A549 (cell line): ENCODE data around the gene SIK2. TPM values are rescaled to one million over a fixed set of nuclear protein-coding genes. Genes with fewer than 3 reads are reported as not detected.

Experiments
- ATAC-seq, 2 experiments: fragments of 200-7000 bp in 1 of 2; fragments of >200 bp in 1 of 2; cut with Nextera tagmentation in 1 of 2; cut with Tn5 transposase in 1 of 2; 3 replicates each; pipeline versions ENCODE4 v1.8.0 to v1.9.1; 2018 to 2020; ENCODE audit warnings: mild to moderate bottlenecking in 1 of 2, moderate library complexity in 1 of 2
- CTCF ChIA-PET: fragments of 300-600 bp; sonication (Branson Sonifier 250); formaldehyde crosslinking; extraction: SDS; loops from one replicate; lab custom pipeline; 2021; ENCODE audit warnings: antibody characterized with exemption, inconsistent platforms; lab: Yijun Ruan, JAX
- POLR2A ChIA-PET: fragments of 350-600 bp; formaldehyde crosslinking; extraction: SDS; loops from one replicate; lab custom pipeline; 2021; ENCODE audit warnings: antibody characterized with exemption, inconsistent platforms; lab: Yijun Ruan, JAX
- DNase-seq, 2 experiments: peaks; one replicate each; pipeline versions ENCODE4 v3.0.0 to v3.0.0-alpha.2; 2011 to 2016; ENCODE audit warnings: low read depth in 1 of 2, low spot score in 1 of 2
- FAIRE-seq: peaks from 2 replicates; lab custom pipeline; 2011; peaks lifted over from hg19 to GRCh38; lab: Jason Lieb, UNC
- H3K27ac ChIP-seq, 2 experiments: fragments of >200 bp; sonication (Bioruptor Twin); formaldehyde crosslinking; 3 replicates each; pipeline ENCODE4 v1.5.1; 2016 to 2017
- H3K4me1 ChIP-seq: fragments of >200 bp; sonication (Bioruptor Twin); formaldehyde crosslinking; 3 replicates; pipeline ENCODE4 v1.6.1; 2016
- H3K4me2 ChIP-seq: fragments of >200 bp; sonication (Bioruptor Twin); formaldehyde crosslinking; 3 replicates; pipeline ENCODE4 v1.6.1; 2016
- H3K4me3 ChIP-seq: fragments of >200 bp; sonication (Bioruptor Twin); formaldehyde crosslinking; 3 replicates; pipeline ENCODE4 v1.5.1; 2016
- H3K9me3 ChIP-seq: fragments of >200 bp; sonication (Bioruptor Twin); formaldehyde crosslinking; 3 replicates; pipeline ENCODE4 v1.6.1; 2016
- BCL3 ChIP-seq: fragments of >200 bp; sonication (Bioruptor Twin); formaldehyde crosslinking; IDR thresholded peaks from 3 replicates; pipeline ENCODE4 v1.6.1; 2016
- CBX2 ChIP-seq: fragments of 200-600 bp; sonication (generic); IDR thresholded peaks from 2 replicates; pipeline ENCODE4 v1.6.1; 2016; ENCODE audit warnings: low read depth, mild to moderate bottlenecking, borderline replicate concordance
- CBX8 ChIP-seq: fragments of 200-600 bp; sonication (generic); IDR thresholded peaks from 2 replicates; pipeline ENCODE4 v1.6.1; 2016
- CTCF ChIP-seq: fragments of >200 bp; sonication (Bioruptor Twin); formaldehyde crosslinking; IDR thresholded peaks from 3 replicates; pipeline ENCODE4 v1.5.1; 2016
- ELK1 ChIP-seq: fragments of 150-350 bp; IDR thresholded peaks from 2 replicates; pipeline ENCODE4 v1.6.1; 2014; ENCODE audit warnings: low read depth, mild to moderate bottlenecking, low read length
- FOSB ChIP-seq: fragments of 250-450 bp; sonication (Bioruptor Pico); IDR thresholded peaks from 2 replicates; pipeline ENCODE4 v1.5.0; 2020; ENCODE audit warnings: mild to moderate bottlenecking, moderate library complexity
- FOSL2 ChIP-seq, 2 experiments: fragments of 450-650 bp in 1 of 2; fragments of >200 bp in 1 of 2; sonication (Bioruptor Twin) in 1 of 2; formaldehyde crosslinking; IDR thresholded peaks; 2 replicates each; pipeline versions ENCODE4 v1.5.0 to v1.6.1; 2016 to 2020; ENCODE audit warnings: mild to moderate bottlenecking in 1 of 2, moderate library complexity in 1 of 2
- HES2 ChIP-seq: fragments of >200 bp; sonication (Bioruptor Twin); formaldehyde crosslinking; IDR thresholded peaks from 2 replicates; pipeline ENCODE4 v1.6.1; 2016
- HEYL ChIP-seq: fragments of 250-450 bp; sonication (Bioruptor Pico); IDR thresholded peaks from 2 replicates; pipeline ENCODE4 v1.8.0; 2021; ENCODE audit warnings: mild to moderate bottlenecking, moderate library complexity
- HMGXB4 ChIP-seq: fragments of 250-450 bp; sonication (Bioruptor Pico); IDR thresholded peaks from 2 replicates; pipeline ENCODE4 v1.5.0; 2021; ENCODE audit warnings: mild to moderate bottlenecking, moderate library complexity, borderline replicate concordance
- HOXA7 ChIP-seq: fragments of 250-450 bp; sonication (Bioruptor Pico); IDR thresholded peaks from 2 replicates; pipeline ENCODE4 v1.5.0; 2020; ENCODE audit warnings: mild to moderate bottlenecking, moderate library complexity
- JUN ChIP-seq, 2 experiments: fragments of >200 bp; sonication (Bioruptor Twin); formaldehyde crosslinking; IDR thresholded peaks; 2 replicates in 1 of 2; 3 replicates in 1 of 2; pipeline ENCODE4 v1.6.1; 2016 to 2017
- JUNB ChIP-seq: fragments of >200 bp; sonication (Bioruptor Twin); formaldehyde crosslinking; IDR thresholded peaks from 2 replicates; pipeline ENCODE4 v1.6.1; 2016
- KDM5A ChIP-seq: fragments of 200-600 bp; sonication (generic); IDR thresholded peaks from 2 replicates; pipeline ENCODE4 v1.6.1; 2016; ENCODE audit warnings: antibody characterized with exemption, mild to moderate bottlenecking
- MAFK ChIP-seq: fragments of 450-650 bp; IDR thresholded peaks from 2 replicates; pipeline ENCODE4 v1.6.1; 2014; ENCODE audit not compliant: partially characterized antibody
- MAX ChIP-seq: IDR thresholded peaks from 2 replicates; pipeline ENCODE4 v1.6.1; 2012
- NFE2L2 ChIP-seq: fragments of 150-350 bp; conservative IDR thresholded peaks from 2 replicates; pipeline ENCODE4 v1.6.1; 2014; ENCODE audit warnings: low read length
- RAD21 ChIP-seq, 2 experiments: fragments of >200 bp in 1 of 2; sonication (Bioruptor Twin) in 1 of 2; formaldehyde crosslinking in 1 of 2; IDR thresholded peaks in 1 of 2; conservative IDR thresholded peaks in 1 of 2; 2 replicates in 1 of 2; 3 replicates in 1 of 2; pipeline ENCODE4 v1.6.1; 2012 to 2018; ENCODE audit warnings: inconsistent platforms in 1 of 2
- RCOR1 ChIP-seq: fragments of 150-350 bp; IDR thresholded peaks from 2 replicates; pipeline ENCODE4 v1.6.1; 2014; ENCODE audit warnings: antibody characterized with exemption, low read length, low read depth
- SMC3 ChIP-seq: fragments of >200 bp; sonication (Bioruptor Twin); formaldehyde crosslinking; IDR thresholded peaks from 3 replicates; pipeline ENCODE4 v1.6.1; 2018; ENCODE audit warnings: inconsistent platforms
- SREBF2 ChIP-seq: fragments of 450-650 bp; IDR thresholded peaks from 2 replicates; pipeline ENCODE4 v1.6.1; 2014; ENCODE audit warnings: mild to moderate bottlenecking, moderate library complexity
- TFCP2L1 ChIP-seq: fragments of 250-450 bp; sonication (Bioruptor Pico); IDR thresholded peaks from 2 replicates; pipeline ENCODE4 v1.5.0; 2021; ENCODE audit warnings: mild to moderate bottlenecking
- TP53 ChIP-seq: fragments of 250-450 bp; sonication (Bioruptor Pico); IDR thresholded peaks from 2 replicates; pipeline ENCODE4 v1.5.0; 2021; ENCODE audit warnings: mild to moderate bottlenecking, moderate library complexity
- ZC3H11A ChIP-seq: fragments of 450-650 bp; IDR thresholded peaks from 2 replicates; pipeline ENCODE4 v1.6.1; 2014; ENCODE audit warnings: antibody characterized with exemption, mild to moderate bottlenecking
- ZFP36 ChIP-seq: fragments of 450-650 bp; IDR thresholded peaks from 2 replicates; pipeline ENCODE4 v1.6.1; 2014; ENCODE audit warnings: borderline replicate concordance; ENCODE audit not compliant: partially characterized antibody
- ZNF302 ChIP-seq: fragments of 250-450 bp; sonication (Bioruptor Pico); IDR thresholded peaks from 2 replicates; pipeline ENCODE4 v1.9.0; 2021; ENCODE audit warnings: inconsistent platforms, mild to moderate bottlenecking, moderate library complexity
- WGBS: methylation state at CpG from one replicate; pipeline ENCODE4 v1.1.6; 2017; ENCODE audit errors: missing lambda C conversion rate; 5-methylcytosine and 5-hydroxymethylcytosine counted together
- polyA plus RNA-seq, 4 experiments: library from polyadenylated mRNA; depleted of rRNA in 3 of 4; stranded (reverse); fragments of >200 nt; fragmentation: RNase III in 1 of 4; extraction: RNeasy Plus Mini Kit Qiagen cat#74134 plus additional on column Dnase treatment in 1 of 4; gene quantifications; 2 replicates in 3 of 4; 3 replicates in 1 of 4; pipeline ENCODE4 v1.2.3, GENCODE V29; 2011 to 2017
- TF ChIP-seq, protein P1 (sequence below): IDR thresholded peaks from 2 replicates; pipeline ENCODE4 v1.6.1; 2012

Gene SIK2
- polyA plus RNA-seq, 2 of the 4 experiments (the other 2 are of a cell fraction), result 4.5 to 9.0 TPM

GRCh38 chr11:111603611-111604130, 1.4 kb downstream of the SIK2 start:
- no peak for FAIRE-seq
- peaks cover 28% of the 10 kb centered on the region; the same call in 2 of the 3 replicates for H3K4me1 ChIP-seq
- H3K4me2 ChIP-seq, result peak overlapping the region; percentile 75
- no peak for TF ChIP-seq SREBF2
- no peak for TF ChIP-seq RCOR1
- no peak for TF ChIP-seq ELK1
- no peak for TF ChIP-seq CBX2
- TF ChIP-seq TFCP2L1 (CRISPR knock-in tag), result no peak
- TF ChIP-seq HES2, result no peak
- no peak for TF ChIP-seq MAFK
- TF ChIP-seq HOXA7 (CRISPR knock-in tag), result no peak
- TF ChIP-seq KDM5A, result no peak
- no peak for TF ChIP-seq MAX
- TF ChIP-seq HMGXB4, result no peak
- no peak for TF ChIP-seq JUN (IDR thresholded peaks at IDR 0.05)
- TF ChIP-seq ZFP36, result no peak
- no peak for TF ChIP-seq JUNB
- no peak for TF ChIP-seq TP53 (CRISPR knock-in tag)
- TF ChIP-seq HEYL, result no peak
- TF ChIP-seq, protein P1, sequence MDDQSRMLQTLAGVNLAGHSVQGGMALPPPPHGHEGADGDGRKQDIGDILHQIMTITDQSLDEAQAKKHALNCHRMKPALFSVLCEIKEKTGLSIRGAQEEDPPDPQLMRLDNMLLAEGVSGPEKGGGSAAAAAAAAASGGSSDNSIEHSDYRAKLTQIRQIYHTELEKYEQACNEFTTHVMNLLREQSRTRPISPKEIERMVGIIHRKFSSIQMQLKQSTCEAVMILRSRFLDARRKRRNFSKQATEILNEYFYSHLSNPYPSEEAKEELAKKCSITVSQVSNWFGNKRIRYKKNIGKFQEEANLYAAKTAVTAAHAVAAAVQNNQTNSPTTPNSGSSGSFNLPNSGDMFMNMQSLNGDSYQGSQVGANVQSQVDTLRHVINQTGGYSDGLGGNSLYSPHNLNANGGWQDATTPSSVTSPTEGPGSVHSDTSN, result no peak
- TF ChIP-seq BCL3, result no peak
- no peak for TF ChIP-seq NFE2L2
- no peak for TF ChIP-seq ZC3H11A
- no peaks in the 10 kb centered on the region for H3K9me3 ChIP-seq
- H3K4me3 ChIP-seq, result peak overlapping the region; percentile 95
- no peak for ATAC-seq
- POLR2A ChIA-PET, result no interaction called here
- CTCF ChIA-PET, result interaction anchor here (0.7 to 3.2 kb wide), 30 partner anchors 10 to 241 kb away, joined by 3 to 30 read pairs (median 4); no protein-coding TSS in a partner anchor
- DNase-seq, result no peak
- WGBS, result 15% methylated on average over 7 of the region's 7 CpGs
- peak overlapping the region in 1 of 2 experiments; percentile 98; a peak in 2 of 6 replicates for H3K27ac ChIP-seq

DNA sequence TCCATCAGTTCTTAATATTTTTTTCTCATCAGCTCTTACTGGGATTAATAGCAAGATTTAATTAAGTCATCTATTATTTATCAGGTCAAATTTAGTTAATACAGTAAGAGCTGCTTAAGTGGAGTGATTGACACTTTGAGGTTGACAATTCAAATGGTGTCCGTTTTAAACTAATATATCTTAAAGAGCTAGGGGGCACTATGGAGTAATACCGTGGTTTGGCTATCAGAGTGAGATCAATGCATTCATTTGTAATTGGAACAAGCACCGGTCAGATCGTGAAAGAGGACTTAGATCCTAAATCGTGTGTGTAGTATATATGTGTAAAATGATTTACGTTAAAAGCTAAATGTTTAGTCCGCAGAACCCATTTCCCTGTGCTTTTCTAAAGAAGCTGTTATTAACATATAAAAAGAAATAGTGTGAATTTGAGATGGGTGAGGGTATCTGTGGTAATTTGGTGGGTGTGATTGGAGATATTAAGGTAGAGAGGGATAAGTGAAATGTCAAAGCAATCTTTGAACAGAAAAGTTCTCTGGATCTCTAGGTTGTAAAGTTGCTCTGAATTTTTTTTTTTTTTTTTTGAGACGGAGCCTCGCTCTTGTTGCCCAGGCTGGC, 2.3 kb downstream of the SIK2 start:
- TF ChIP-seq ZC3H11A (no peak), RAD21 (conservative IDR thresholded peaks at IDR 0.05 in 1 of 2, IDR thresholded peaks at IDR 0.05 in 1 of 2) (peak; percentile 35 to 40), HOXA7 (CRISPR knock-in tag) (no peak), FOSB (no peak), NFE2L2 (no peak), ZNF302 (CRISPR knock-in tag) (no peak), CBX8 (no peak), SMC3 (peak; percentile 41; the same call in 1 of the 3 replicates), CTCF (peak; percentile 61), FOSL2 (IDR thresholded peaks at IDR 0.05) (no peak), FOSL2 (CRISPR knock-in tag; IDR thresholded peaks at IDR 0.05) (no peak)
- TF ChIP-seq, all 56 proteins: peak for 3
- peak overlapping the region; percentile 95; the same call in 1 of the 3 replicates for H3K4me3 ChIP-seq
- ChIA-PET CTCF (interaction anchor here (0.6 to 1.7 kb wide), 33 partner anchors 9 to 706 kb away, joined by 3 to 18 read pairs (median 4); no protein-coding TSS in a partner anchor), POLR2A (interaction anchor here (0.7 kb wide), 1 partner anchor 162 kb away, joined by 4 read pairs; the partner anchor contains the start of gene PPP2R1B)
- H3K27ac ChIP-seq, result no peak overlapping the region
- H3K4me2 ChIP-seq, result peak overlapping the region; percentile 75
- WGBS, result 23% methylated on average over 9 of the region's 9 CpGs
- ATAC-seq (no peak), FAIRE-seq (no peak), DNase-seq (peak; percentile 29 to 47)
- no peaks in the 10 kb centered on the region for H3K9me3 ChIP-seq
- H3K4me1 ChIP-seq, result peaks cover 28% of the 10 kb centered on the region; the same call in 2 of the 3 replicates
